Middle frontal gyrus (tissue), 1 donor: Measurements from ENCODE around the gene RPL15.
"Not testable (repeated sequence)": the region's sequence is repeated elsewhere in the genome, so short reads cannot be mapped to it uniquely, and the experiment has no call there.

Source experiments
- DNase-seq: peaks from one replicate; pipeline ENCODE4 v3.0.0-alpha.2; 2015; ENCODE audit warnings: low spot score; ENCODE audit errors: extremely low spot score

The RPL15 gene

GRCh38 chr3:23916886-23917678 lies at the start of gene RPL15, which contains the start of gene NKIRAS1:
TSS of gene RPL15 (plus strand) at chr3:23917132. CDS start at chr3:23917860, 728 bp downstream.
TSS of gene NKIRAS1 (minus strand) at chr3:23916990. CDS start at chr3:23910904, 6,086 bp downstream.
- DNase-seq, result peak; percentile 95

- DNase-seq, result no peak
Measured at GRCh38 chr3:23867400-23867799, 49.5 kb upstream of the RPL15 start.

GRCh38 chr3:23867838-23868237 lies 49.1 kb upstream of the RPL15 start:
- no peak for DNase-seq

- DNase-seq, result no peak
Measured at GRCh38 chr3:23869977-23870662, 46.8 kb upstream of the RPL15 start.

- DNase-seq, result not testable (repeated sequence)
Measured at GRCh38 chr3:23870663-23871043, 46.3 kb upstream of the RPL15 start.

- not testable (repeated sequence) for DNase-seq
Measured at GRCh38 chr3:23871361-23871760, 45.6 kb upstream of the RPL15 start.

- DNase-seq, result no peak
Measured at GRCh38 chr3:23872330-23872729, 44.6 kb upstream of the RPL15 start.

GRCh38 chr3:23873941-23874340 lies 43.0 kb upstream of the RPL15 start:
- DNase-seq, result no peak

GRCh38 chr3:23874359-23875112 lies 42.4 kb upstream of the RPL15 start:
- no peak for DNase-seq

GRCh38 chr3:23875113-23875725 lies 41.7 kb upstream of the RPL15 start:
- DNase-seq, result no peak

- no peak for DNase-seq
Measured at GRCh38 chr3:23876923-23877322, 40.0 kb upstream of the RPL15 start.

- no peak for DNase-seq
Measured at GRCh38 chr3:23877329-23877980, 39.5 kb upstream of the RPL15 start.

GRCh38 chr3:23879485-23879884 lies 37.4 kb upstream of the RPL15 start:
- no peak for DNase-seq

GRCh38 chr3:23880703-23881339 lies 36.1 kb upstream of the RPL15 start:
- DNase-seq, result no peak

GRCh38 chr3:23881993-23882392 lies 34.9 kb upstream of the RPL15 start:
- not testable (repeated sequence) for DNase-seq

- DNase-seq, result no peak
Measured at GRCh38 chr3:23882487-23882918, 34.4 kb upstream of the RPL15 start.

GRCh38 chr3:23884481-23884880 lies 32.5 kb upstream of the RPL15 start:
- DNase-seq, result no peak

GRCh38 chr3:23885210-23885609 lies 31.7 kb upstream of the RPL15 start:
- DNase-seq, result no peak

GRCh38 chr3:23886311-23886710 lies 30.6 kb upstream of the RPL15 start:
- no peak for DNase-seq

- no peak for DNase-seq
Measured at GRCh38 chr3:23888617-23889228, 28.2 kb upstream of the RPL15 start.
